Astrocyte (in vitro differentiated cells and primary cell): ENCODE measurements around the gene RNF41. TPM values are rescaled to one million over a fixed set of nuclear protein-coding genes. Genes with fewer than 3 reads are reported as not detected.

Source experiments
- DNase-seq: peaks from one replicate; pipeline ENCODE4 v3.0.0-alpha.2; 2010; ENCODE audit warnings: low read depth
- FAIRE-seq: peaks from 2 replicates; lab custom pipeline; 2011; peaks lifted over from hg19 to GRCh38; lab: Jason Lieb, UNC
- H2AFZ ChIP-seq: 2 replicates; pipeline ENCODE4 v1.6.0; 2012; ENCODE audit warnings: low read depth, low read length, inconsistent platforms
- H3K27ac ChIP-seq: 2 replicates; pipeline ENCODE4 v1.5.1; 2011; ENCODE audit warnings: low read depth, low read length, inconsistent platforms
- H3K27me3 ChIP-seq: 2 replicates; pipeline ENCODE4 v1.6.0; 2011; ENCODE audit warnings: low read length, inconsistent platforms; ENCODE audit not compliant: insufficient read depth
- H3K36me3 ChIP-seq: 2 replicates; pipeline ENCODE4 v1.5.1; 2011; ENCODE audit warnings: low read length, inconsistent platforms; ENCODE audit not compliant: insufficient read depth
- H3K4me1 ChIP-seq: 2 replicates; pipeline ENCODE4 v1.5.1; 2011; ENCODE audit warnings: low read length, inconsistent platforms; ENCODE audit not compliant: insufficient read depth
- H3K4me2 ChIP-seq: 2 replicates; pipeline ENCODE4 v1.6.0; 2012; ENCODE audit warnings: low read length, inconsistent platforms
- H3K4me3 ChIP-seq: 2 replicates; pipeline ENCODE4 v1.5.1; 2011; ENCODE audit warnings: low read depth, mild to moderate bottlenecking, low read length, inconsistent platforms; ENCODE audit not compliant: insufficient read depth
- H3K79me2 ChIP-seq: 2 replicates; pipeline ENCODE4 v1.6.0; 2012; ENCODE audit warnings: mild to moderate bottlenecking, low read length, inconsistent platforms; ENCODE audit not compliant: insufficient read depth
- H3K9ac ChIP-seq: 2 replicates; pipeline ENCODE4 v1.6.0; 2012; ENCODE audit warnings: mild to moderate bottlenecking, low read length, inconsistent platforms
- H3K9me3 ChIP-seq: 2 replicates; pipeline ENCODE4 v1.5.1; 2012; ENCODE audit warnings: low read depth, mild to moderate bottlenecking, low read length, inconsistent platforms; ENCODE audit not compliant: insufficient read depth
- H4K20me1 ChIP-seq: 2 replicates; pipeline ENCODE4 v1.6.0; 2012; ENCODE audit warnings: low read length, inconsistent platforms; ENCODE audit not compliant: insufficient read depth
- H3K27ac Mint-ChIP-seq: one replicate; pipeline ENCODE4 v1.8.0; 2021; ENCODE audit warnings: mild to moderate bottlenecking, mixed read lengths; ENCODE audit not compliant: unreplicated experiment
- H3K27me3 Mint-ChIP-seq: one replicate; pipeline ENCODE4 v1.8.0; 2021; ENCODE audit warnings: low read depth, mixed read lengths; ENCODE audit not compliant: unreplicated experiment
- H3K36me3 Mint-ChIP-seq: one replicate; pipeline ENCODE4 v1.8.0; 2021; ENCODE audit warnings: low read depth, mixed read lengths; ENCODE audit not compliant: unreplicated experiment
- H3K4me1 Mint-ChIP-seq: one replicate; pipeline ENCODE4 v1.8.0; 2021; ENCODE audit warnings: low read depth, mixed read lengths; ENCODE audit not compliant: unreplicated experiment
- H3K4me3 Mint-ChIP-seq: one replicate; pipeline ENCODE4 v1.8.0; 2021; ENCODE audit warnings: mild to moderate bottlenecking, moderate library complexity, mixed read lengths; ENCODE audit not compliant: unreplicated experiment
- H3K9me3 Mint-ChIP-seq: one replicate; pipeline ENCODE4 v1.8.0; 2021; ENCODE audit warnings: mild to moderate bottlenecking, mixed read lengths; ENCODE audit not compliant: unreplicated experiment
- CTCF ChIP-seq: IDR thresholded peaks from 2 replicates; pipeline ENCODE4 v1.5.1; 2011; ENCODE audit warnings: low read depth, mild to moderate bottlenecking, inconsistent platforms, low read length, moderate library complexity; ENCODE audit not compliant: insufficient read depth
- EZH2 ChIP-seq: IDR thresholded peaks from 2 replicates; pipeline ENCODE4 v1.6.1; 2012; ENCODE audit warnings: mild to moderate bottlenecking, low read length, inconsistent platforms; ENCODE audit not compliant: insufficient read depth
- total RNA-seq: library from RNA; stranded (reverse); gene quantifications from 2 replicates; pipeline ENCODE4 v1.2.1, GENCODE V29; 2021

Gene RNF41
- total RNA-seq, 1 donor from 2014 or later, result 85.8 TPM

GRCh38 chr12:56165369-56165768, 56.4 kb downstream of the RNF41 start:
- Histone ChIP-seq H3K4me1 (peaks cover 16% of the 10 kb centered on the region), H3K27ac (no peak overlapping the region), H3K36me3 (peaks cover 49% of the 10 kb centered on the region), H3K4me3 (no peak overlapping the region), H3K9ac (no peak overlapping the region), H4K20me1 (peaks cover 59% of the 10 kb centered on the region), H3K9me3 (no peaks in the 10 kb centered on the region), H3K27me3 (no peaks in the 10 kb centered on the region), H3K4me2 (no peak overlapping the region), H3K79me2 (peaks cover 20% of the 10 kb centered on the region), H2AFZ (no peak overlapping the region)
- Mint-ChIP-seq H3K4me3 (no peak overlapping the region), H3K36me3 (peaks cover 38% of the 10 kb centered on the region), H3K27ac (no peak overlapping the region), H3K4me1 (peaks cover 12% of the 10 kb centered on the region), H3K9me3 (no peaks in the 10 kb centered on the region), H3K27me3 (no peaks in the 10 kb centered on the region)
- DNase-seq, result no peak
- no peak for FAIRE-seq
- TF ChIP-seq CTCF (no peak), EZH2 (no peak)

- Histone ChIP-seq H2AFZ (no peak overlapping the region), H3K4me3 (no peak overlapping the region), H3K4me2 (no peak overlapping the region), H3K27me3 (no peaks in the 10 kb centered on the region), H3K79me2 (peaks cover 31% of the 10 kb centered on the region), H3K36me3 (peaks cover 51% of the 10 kb centered on the region), H4K20me1 (peaks cover 70% of the 10 kb centered on the region), H3K9me3 (no peaks in the 10 kb centered on the region), H3K27ac (no peak overlapping the region), H3K9ac (no peak overlapping the region), H3K4me1 (peaks cover 23% of the 10 kb centered on the region)
- no peaks in the 10 kb centered on the region for H3K9me3 Mint-ChIP-seq
- H3K4me3 Mint-ChIP-seq, result no peak overlapping the region
- peaks cover 12% of the 10 kb centered on the region for H3K4me1 Mint-ChIP-seq
- no peak overlapping the region for H3K27ac Mint-ChIP-seq
- no peak for DNase-seq
- TF ChIP-seq CTCF (no peak), EZH2 (no peak)
- peaks cover 40% of the 10 kb centered on the region for H3K36me3 Mint-ChIP-seq
- FAIRE-seq, result no peak
- H3K27me3 Mint-ChIP-seq, result no peaks in the 10 kb centered on the region
Observed at GRCh38 chr12:56164345-56164729, 57.4 kb downstream of the RNF41 start.

GRCh38 chr12:56163533-56164344, 58.0 kb downstream of the RNF41 start:
- no peak for DNase-seq
- peaks cover 50% of the 10 kb centered on the region for H3K36me3 ChIP-seq
- no peak overlapping the region for H3K27ac ChIP-seq
- peaks cover 37% of the 10 kb centered on the region for H3K79me2 ChIP-seq
- peaks cover 23% of the 10 kb centered on the region for H3K4me1 ChIP-seq
- H3K4me2 ChIP-seq, result no peak overlapping the region
- no peaks in the 10 kb centered on the region for H3K9me3 Mint-ChIP-seq
- H3K27ac Mint-ChIP-seq, result peak overlapping the region; percentile 53
- FAIRE-seq, result no peak
- no peak overlapping the region for H3K4me3 ChIP-seq
- H3K9me3 ChIP-seq, result no peaks in the 10 kb centered on the region
- no peaks in the 10 kb centered on the region for H3K27me3 Mint-ChIP-seq
- H3K27me3 ChIP-seq, result no peaks in the 10 kb centered on the region
- no peak overlapping the region for H3K9ac ChIP-seq
- peaks cover 42% of the 10 kb centered on the region for H3K36me3 Mint-ChIP-seq
- no peak for TF ChIP-seq CTCF
- TF ChIP-seq EZH2, result no peak
- peaks cover 76% of the 10 kb centered on the region for H4K20me1 ChIP-seq
- H3K4me3 Mint-ChIP-seq, result peak overlapping the region; percentile 60
- H3K4me1 Mint-ChIP-seq, result peaks cover 12% of the 10 kb centered on the region
- no peak overlapping the region for H2AFZ ChIP-seq
